H1 (cell line): ENCODE data around the gene MCF2L2. TPM values are rescaled to one million over a fixed set of nuclear protein-coding genes. Genes with fewer than 3 reads are reported as not detected.

Experiments used
- ASH2L ChIP-seq: fragments of 200-600, 300-600 bp; sonication (generic); IDR thresholded peaks from one replicate; pipeline ENCODE4 v1.7.1; 2017; ENCODE audit warnings: low read length
- BACH1 ChIP-seq: IDR thresholded peaks from 2 replicates; pipeline ENCODE4 v1.6.1; 2012; ENCODE audit warnings: low read length, improper control_type of control experiment
- CTCF ChIP-seq, 3 experiments: IDR thresholded peaks; 1 replicate in 2 of 3; 2 replicates in 1 of 3; pipeline versions ENCODE4 v1.5.1 to v1.6.1; 2011; ENCODE audit warnings: low read length in 3 of 3, mild to moderate bottlenecking in 3 of 3, inconsistent platforms in 2 of 3, low read depth in 1 of 3, moderate library complexity in 1 of 3; ENCODE audit not compliant: insufficient read depth in 1 of 3; ENCODE audit errors: control extremely low read depth in 1 of 3
- KDM1A ChIP-seq: fragments of 200-600, 300-600 bp; sonication (generic); IDR thresholded peaks from 2 replicates; pipeline ENCODE4 v1.7.1; 2016; ENCODE audit warnings: mild to moderate bottlenecking, low read length, borderline replicate concordance
- TCF12 ChIP-seq: IDR thresholded peaks from 2 replicates; pipeline ENCODE4 v1.6.1; 2011; ENCODE audit warnings: low read depth, mild to moderate bottlenecking, low read length
- polyA plus RNA-seq, 7 experiments: library from polyadenylated mRNA; depleted of rRNA in 3 of 7; stranded (reverse) in 5 of 7; unstranded in 2 of 7; fragments of >200 nt in 5 of 7; fragments of 200-250 nt in 2 of 7; gene quantifications; 1 replicate in 5 of 7; 2 replicates in 1 of 7; 4 replicates in 1 of 7; pipeline versions ENCODE4 v1.2.1 to v1.2.3, GENCODE V29; 2011 to 2013; ENCODE audit warnings: missing spikeins in 2 of 7, mixed read lengths in 2 of 7
- total RNA-seq: library from RNA; stranded (reverse); fragmentation: NEBNext Ultra II Directional; extraction: Animal tissue kit (Norgen Biotek cat#: 25700); gene quantifications from 2 replicates; pipeline ENCODE4 v1.2.1, GENCODE V29; 2021

MCF2L2 gene
- total and polyA plus RNA-seq, 2 of the 8 experiments (the other 6 are each of a cell fraction or from before 2014, with no cell fraction given) = 4.1 to 13.7 TPM

- TF ChIP-seq CTCF (IDR thresholded peaks at IDR 0.05; ENCODE audit: control extremely low read depth in 1 of 3, insufficient read depth in 1 of 3, low read depth in 1 of 3, low read length in 3 of 3) (no peak), BACH1 (no peak), KDM1A (no peak), TCF12 (no peak), ASH2L (no peak)
These were observed 168.8 kb downstream of the MCF2L2 start (continued) for GRCh38 chr3:183259621-183260020.
